GM12878 (cell line): Measurements from ENCODE around the gene DAZAP2. TPM values are rescaled to one million over a fixed set of nuclear protein-coding genes. Genes with fewer than 3 reads are reported as not detected.

Experiments used
- ATAC-seq: fragments of 200-7000 bp; cut with Tn5 transposase; 3 replicates; pipeline ENCODE4 v1.9.1; 2020; ENCODE audit warnings: mild to moderate bottlenecking, moderate library complexity
- BruUV-seq: library from RNA; stranded (reverse); fragments of 400-500 nt; replicated peaks from 2 replicates; lab custom pipeline; 2021; lab: Mats Ljungman, UMichigan
- CTCF ChIA-PET: fragments of 300-600 bp; sonication (Branson Sonifier 250); formaldehyde crosslinking; extraction: SDS; loops from one replicate; lab custom pipeline; 2021; ENCODE audit warnings: inconsistent platforms; lab: Yijun Ruan, JAX
- POLR2A ChIA-PET: fragments of 350-600 bp; formaldehyde crosslinking; extraction: SDS; loops from one replicate; lab custom pipeline; 2021; ENCODE audit warnings: inconsistent platforms; lab: Charles Lee
- RAD21 ChIA-PET: fragments of 300-600 bp; sonication (Branson Sonifier 250); formaldehyde crosslinking; loops from one replicate; lab custom pipeline; 2023; ENCODE audit warnings: antibody characterized with exemption; ENCODE audit not compliant: unreplicated experiment; lab: Charles Lee
- SMC1A ChIA-PET: fragments of 300-600 bp; sonication (Branson Sonifier 250); formaldehyde crosslinking; loops from one replicate; lab custom pipeline; 2023; ENCODE audit not compliant: unreplicated experiment, uncharacterized antibody; lab: Charles Lee
- DNase-seq: peaks from one replicate; pipeline ENCODE4 v3.0.0-alpha.2; 2011; ENCODE audit warnings: low read depth, low spot score
- FAIRE-seq: peaks from 3 replicates; lab custom pipeline; 2011; peaks lifted over from hg19 to GRCh38; lab: Jason Lieb, UNC
- H2AFZ ChIP-seq: 2 replicates; pipeline ENCODE4 v1.6.0; 2011; ENCODE audit warnings: low read depth, low read length, control low read depth; ENCODE audit not compliant: control insufficient read depth
- H3K27ac ChIP-seq: 2 replicates; pipeline ENCODE4 v1.5.1; 2011; ENCODE audit warnings: control low read depth; ENCODE audit not compliant: control insufficient read depth, insufficient read depth
- H3K27me3 ChIP-seq, 2 experiments: replicated peaks in 1 of 2; 2 replicates each; pipeline versions ENCODE4 v1.6.0 to v1.6.1; 2011; ENCODE audit warnings: low read length in 1 of 2; ENCODE audit not compliant: control insufficient read depth in 2 of 2, insufficient read depth in 2 of 2
- H3K36me3 ChIP-seq, 2 experiments: 2 replicates each; pipeline ENCODE4 v1.5.1; 2011; ENCODE audit warnings: low read length in 1 of 2; ENCODE audit not compliant: control insufficient read depth in 2 of 2, insufficient read depth in 2 of 2
- H3K4me1 ChIP-seq: 2 replicates; pipeline ENCODE4 v1.6.1; 2011; ENCODE audit warnings: mild to moderate bottlenecking, low read length, moderate library complexity, mixed read lengths; ENCODE audit not compliant: control insufficient read depth, insufficient read depth
- H3K4me2 ChIP-seq: 2 replicates; pipeline ENCODE4 v1.6.0; 2011; ENCODE audit warnings: control low read depth; ENCODE audit not compliant: control insufficient read depth, insufficient read depth
- H3K4me3 ChIP-seq: fragments of 200-600 bp; sonication (generic); 2 replicates; pipeline ENCODE4 v1.5.1; 2016
- H3K79me2 ChIP-seq: 2 replicates; pipeline ENCODE4 v1.6.0; 2011; ENCODE audit warnings: low read length; ENCODE audit not compliant: control insufficient read depth, insufficient read depth
- H3K9ac ChIP-seq: 2 replicates; pipeline ENCODE4 v1.8.0; 2011; ENCODE audit warnings: low read length, control low read depth, mixed read lengths; ENCODE audit not compliant: control insufficient read depth, insufficient read depth
- H3K9me3 ChIP-seq: replicated peaks from 3 replicates; pipeline ENCODE4 v1.5.1; 2011; ENCODE audit warnings: mild to moderate bottlenecking, low read length; ENCODE audit not compliant: control insufficient read depth, insufficient read depth
- H4K20me1 ChIP-seq: 2 replicates; pipeline ENCODE4 v1.6.0; 2011; ENCODE audit not compliant: control insufficient read depth, insufficient read depth
- FOXM1 ChIP-seq: IDR thresholded peaks from 2 replicates; pipeline ENCODE4 v1.6.1; 2012; ENCODE audit warnings: low read depth, mild to moderate bottlenecking, inconsistent platforms, low read length, moderate library complexity
- JUND ChIP-seq: IDR thresholded peaks from 2 replicates; pipeline ENCODE4 v1.6.1; 2012; ENCODE audit warnings: low read depth, mild to moderate bottlenecking, low read length, improper control_type of control experiment, moderate library complexity
- NFXL1 ChIP-seq: fragments of 450-650 bp; IDR thresholded peaks from 2 replicates; pipeline ENCODE4 v1.6.1; 2017; ENCODE audit warnings: antibody characterized with exemption, mild to moderate bottlenecking, borderline replicate concordance
- RFX5 ChIP-seq: IDR thresholded peaks from 2 replicates; pipeline ENCODE4 v1.6.1; 2011; ENCODE audit warnings: low read depth, low read length, improper control_type of control experiment
- SKIL ChIP-seq: fragments of 450-650 bp; IDR thresholded peaks from 2 replicates; pipeline ENCODE4 v1.6.1; 2017; ENCODE audit warnings: mild to moderate bottlenecking, low read depth, inconsistent platforms; ENCODE audit not compliant: poor library complexity, severe bottlenecking
- ZNF274 ChIP-seq: IDR thresholded peaks from one replicate; pipeline ENCODE4 v1.8.0; 2011; ENCODE audit not compliant: insufficient read length, insufficient read depth
- WGBS: methylation state at CpG from one replicate; pipeline ENCODE4 v1.1.6; 2016; ENCODE audit warnings: low lambda C conversion rate; ENCODE audit not compliant: insufficient replicate concordance, insufficient coverage; ENCODE audit errors: missing lambda C conversion rate; 5-methylcytosine and 5-hydroxymethylcytosine counted together
- in situ Hi-C: fragments of 300-500 bp; cut with MboI; formaldehyde crosslinking; loops from 9 replicates; pipeline ENCODE4 v1.14.3; 2018; ENCODE audit warnings: mixed read lengths
- intact Hi-C: fragments of 100-400 bp; cut with micrococcal nuclease; formaldehyde crosslinking; loops from one replicate; pipeline ENCODE4 v1.14.2; 2022; ENCODE audit not compliant: unreplicated experiment
- polyA plus RNA-seq, 11 experiments: library from polyadenylated mRNA; depleted of rRNA in 4 of 11; unstranded in 6 of 11; stranded (reverse) in 5 of 11; fragments of >200 nt; fragmentation: Nextera tagmentation in 4 of 11; fragmentation: Illumina TruSeq in 1 of 11; extraction: Ambion mirVana in 4 of 11; extraction: Trizol in 1 of 11; gene quantifications; 1 replicate in 1 of 11; 2 replicates in 10 of 11; pipeline versions ENCODE4 v1.2.1 to v1.2.3, GENCODE V29; 2011 to 2016; ENCODE audit warnings: inconsistent platforms in 2 of 11, missing spikeins in 2 of 11, low read depth in 1 of 11
- total RNA-seq, 4 experiments: library from RNA; depleted of rRNA in 3 of 4; stranded (reverse); fragments of >200 nt in 3 of 4; fragmentation: Illumina TruSeq in 1 of 4; extraction: Trizol in 1 of 4; gene quantifications; 2 replicates each; pipeline versions ENCODE4 v1.2.1 to v1.2.3, GENCODE V29; 2013 to 2021
- TF ChIP-seq, protein P1 (sequence below): IDR thresholded peaks from 2 replicates; pipeline ENCODE4 v1.6.1; 2011; ENCODE audit warnings: low read depth, low read length, improper control_type of control experiment, borderline replicate concordance
- TF ChIP-seq, protein P2 (sequence below): fragments of 450-650 bp; IDR thresholded peaks from 2 replicates; pipeline ENCODE4 v1.6.1; 2017; ENCODE audit warnings: mild to moderate bottlenecking, moderate library complexity

The DAZAP2 gene
- total and polyA plus RNA-seq, 10 of the 15 experiments (the other 5 are each of a cell fraction or from before 2014, with no cell fraction given) = 71.0 to 267 (median 158) TPM

GRCh38 chr12:51198568-51199365, 39.9 kb upstream of the DAZAP2 start:
- Histone ChIP-seq H2AFZ (no peak overlapping the region), H3K4me2 (no peak overlapping the region), H3K79me2 (no peaks in the 10 kb centered on the region), H4K20me1 (no peaks in the 10 kb centered on the region)
- TF ChIP-seq ZNF274 = no peak
- TF ChIP-seq SKIL = no peak
- TF ChIP-seq, all 136 proteins: peak for 0
- in situ Hi-C loops (no loop called here), intact Hi-C loops (no loop called here)
- no peaks in the 10 kb centered on the region for H3K36me3 ChIP-seq
- DNase-seq = no peak
- no peak overlapping the region for H3K4me3 ChIP-seq
- no peak for FAIRE-seq
- BruUV-seq = no TSS peak
- H3K4me1 ChIP-seq = no peaks in the 10 kb centered on the region; the same call in 1 of the 2 replicates
- H3K27me3 ChIP-seq = no peaks in the 10 kb centered on the region
- H3K27ac ChIP-seq = no peak overlapping the region
- ChIA-PET CTCF (no interaction called here), SMC1A (no interaction called here), POLR2A (no interaction called here), RAD21 (no interaction called here)
- no peak overlapping the region for H3K9ac ChIP-seq
- no peaks in the 10 kb centered on the region for H3K9me3 ChIP-seq
- 84% methylated on average over 14 of the region's 16 CpGs for WGBS
- no peak for ATAC-seq

GRCh38 chr12:51199366-51199945, 39.2 kb upstream of the DAZAP2 start:
- Histone ChIP-seq H3K27ac (no peak overlapping the region), H3K4me2 (no peak overlapping the region), H2AFZ (no peak overlapping the region), H4K20me1 (no peaks in the 10 kb centered on the region), H3K4me3 (no peak overlapping the region), H3K79me2 (no peaks in the 10 kb centered on the region), H3K4me1 (no peaks in the 10 kb centered on the region; the same call in 1 of the 2 replicates), H3K9ac (no peak overlapping the region), H3K27me3 (no peaks in the 10 kb centered on the region), H3K36me3 (no peaks in the 10 kb centered on the region), H3K9me3 (no peaks in the 10 kb centered on the region)
- RAD21 ChIA-PET = no interaction called here
- POLR2A ChIA-PET = no interaction called here
- no peak for FAIRE-seq
- no TSS peak for BruUV-seq
- in situ Hi-C loops (no loop called here), intact Hi-C loops (no loop called here)
- SMC1A ChIA-PET = no interaction called here
- CTCF ChIA-PET = interaction anchor here (0.7 kb wide), 1 partner anchor 12 kb away, joined by 3 read pairs; no protein-coding TSS in a partner anchor
- no peak for ATAC-seq
- 89% methylated on average over 10 of the region's 10 CpGs for WGBS
- no peak for DNase-seq
- TF ChIP-seq JUND (no peak), FOXM1 (no peak), NFXL1 (no peak), RFX5 (no peak)
- TF ChIP-seq, protein P1, sequence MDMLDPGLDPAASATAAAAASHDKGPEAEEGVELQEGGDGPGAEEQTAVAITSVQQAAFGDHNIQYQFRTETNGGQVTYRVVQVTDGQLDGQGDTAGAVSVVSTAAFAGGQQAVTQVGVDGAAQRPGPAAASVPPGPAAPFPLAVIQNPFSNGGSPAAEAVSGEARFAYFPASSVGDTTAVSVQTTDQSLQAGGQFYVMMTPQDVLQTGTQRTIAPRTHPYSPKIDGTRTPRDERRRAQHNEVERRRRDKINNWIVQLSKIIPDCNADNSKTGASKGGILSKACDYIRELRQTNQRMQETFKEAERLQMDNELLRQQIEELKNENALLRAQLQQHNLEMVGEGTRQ = no peak
- TF ChIP-seq, protein P2, sequence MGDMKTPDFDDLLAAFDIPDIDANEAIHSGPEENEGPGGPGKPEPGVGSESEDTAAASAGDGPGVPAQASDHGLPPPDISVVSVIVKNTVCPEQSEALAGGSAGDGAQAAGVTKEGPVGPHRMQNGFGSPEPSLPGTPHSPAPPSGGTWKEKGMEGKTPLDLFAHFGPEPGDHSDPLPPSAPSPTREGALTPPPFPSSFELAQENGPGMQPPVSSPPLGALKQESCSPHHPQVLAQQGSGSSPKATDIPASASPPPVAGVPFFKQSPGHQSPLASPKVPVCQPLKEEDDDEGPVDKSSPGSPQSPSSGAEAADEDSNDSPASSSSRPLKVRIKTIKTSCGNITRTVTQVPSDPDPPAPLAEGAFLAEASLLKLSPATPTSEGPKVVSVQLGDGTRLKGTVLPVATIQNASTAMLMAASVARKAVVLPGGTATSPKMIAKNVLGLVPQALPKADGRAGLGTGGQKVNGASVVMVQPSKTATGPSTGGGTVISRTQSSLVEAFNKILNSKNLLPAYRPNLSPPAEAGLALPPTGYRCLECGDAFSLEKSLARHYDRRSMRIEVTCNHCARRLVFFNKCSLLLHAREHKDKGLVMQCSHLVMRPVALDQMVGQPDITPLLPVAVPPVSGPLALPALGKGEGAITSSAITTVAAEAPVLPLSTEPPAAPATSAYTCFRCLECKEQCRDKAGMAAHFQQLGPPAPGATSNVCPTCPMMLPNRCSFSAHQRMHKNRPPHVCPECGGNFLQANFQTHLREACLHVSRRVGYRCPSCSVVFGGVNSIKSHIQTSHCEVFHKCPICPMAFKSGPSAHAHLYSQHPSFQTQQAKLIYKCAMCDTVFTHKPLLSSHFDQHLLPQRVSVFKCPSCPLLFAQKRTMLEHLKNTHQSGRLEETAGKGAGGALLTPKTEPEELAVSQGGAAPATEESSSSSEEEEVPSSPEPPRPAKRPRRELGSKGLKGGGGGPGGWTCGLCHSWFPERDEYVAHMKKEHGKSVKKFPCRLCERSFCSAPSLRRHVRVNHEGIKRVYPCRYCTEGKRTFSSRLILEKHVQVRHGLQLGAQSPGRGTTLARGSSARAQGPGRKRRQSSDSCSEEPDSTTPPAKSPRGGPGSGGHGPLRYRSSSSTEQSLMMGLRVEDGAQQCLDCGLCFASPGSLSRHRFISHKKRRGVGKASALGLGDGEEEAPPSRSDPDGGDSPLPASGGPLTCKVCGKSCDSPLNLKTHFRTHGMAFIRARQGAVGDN = no peak
